ENCODE results near the gene GRB2.

GRCh38 chr17:75442168-75443103 lies 37.0 kb upstream of the GRB2 start:
- TF ChIP-seq CTCF (IDR thresholded peaks at IDR 0.05): no peak
- TF ChIP-seq REST (IDR thresholded peaks at IDR 0.05; ENCODE audit: insufficient read depth in 1 of 2, low read depth in 2 of 2, low read length in 1 of 2): no peak

Measured in Panc1 (cell line).